HepG2 (cell line): ENCODE data around the gene ITGAE. TPM values are rescaled to one million over a fixed set of nuclear protein-coding genes. Genes with fewer than 3 reads are reported as not detected.

Experiments
- ATF7 ChIP-seq, 2 experiments: fragments of 450-650 bp in 1 of 2; sonication (generic) in 1 of 2; formaldehyde crosslinking in 1 of 2; IDR thresholded peaks; 2 replicates each; pipeline versions ENCODE4 v1.4.0 to v1.6.1; 2016 to 2020; ENCODE audit warnings: antibody characterized with exemption in 1 of 2, mild to moderate bottlenecking in 1 of 2, missing genetic modification reagents in 1 of 2
- BHLHE40 ChIP-seq: IDR thresholded peaks from 2 replicates; pipeline ENCODE4 v1.6.1; 2011; ENCODE audit warnings: low read length, improper control_type of control experiment
- GABPB1 ChIP-seq: IDR thresholded peaks from 2 replicates; pipeline ENCODE4 v1.6.1; 2016; ENCODE audit warnings: mild to moderate bottlenecking, missing genetic modification reagents, moderate library complexity, missing compliant biosample characterization
- GPN1 ChIP-seq: sonication (generic); formaldehyde crosslinking; IDR thresholded peaks from 2 replicates; pipeline ENCODE4 v1.5.1; 2020; ENCODE audit warnings: missing genetic modification reagents, borderline replicate concordance
- GTF2F1 ChIP-seq: fragments of 150-350 bp; IDR thresholded peaks from 2 replicates; pipeline ENCODE4 v1.6.1; 2014; ENCODE audit warnings: low read length
- KDM4B ChIP-seq: sonication (generic); formaldehyde crosslinking; IDR thresholded peaks from 2 replicates; pipeline ENCODE4 v1.4.0; 2020; ENCODE audit warnings: missing genetic modification reagents
- KMT2B ChIP-seq: IDR thresholded peaks from 2 replicates; pipeline ENCODE4 v1.6.1; 2016; ENCODE audit warnings: missing genetic modification reagents, missing compliant biosample characterization
- MAFG ChIP-seq: sonication (generic); formaldehyde crosslinking; IDR thresholded peaks from 2 replicates; pipeline ENCODE4 v1.5.1; 2020; ENCODE audit warnings: mild to moderate bottlenecking, missing genetic modification reagents
- SP2 ChIP-seq: sonication (generic); formaldehyde crosslinking; IDR thresholded peaks from 2 replicates; pipeline ENCODE4 v1.5.1; 2020; ENCODE audit warnings: mild to moderate bottlenecking, missing genetic modification reagents
- ZMYM4 ChIP-seq: sonication (generic); formaldehyde crosslinking; IDR thresholded peaks from 2 replicates; pipeline ENCODE4 v1.8.1; 2023; ENCODE audit warnings: mild to moderate bottlenecking, missing genetic modification reagents
- ZNF124 ChIP-seq: sonication (generic); formaldehyde crosslinking; IDR thresholded peaks from 2 replicates; pipeline ENCODE4 v1.4.0; 2020; ENCODE audit warnings: missing genetic modification reagents
- ZNF296 ChIP-seq: sonication (generic); formaldehyde crosslinking; conservative IDR thresholded peaks from 2 replicates; pipeline ENCODE4 v1.5.0; 2020; ENCODE audit warnings: mild to moderate bottlenecking, missing genetic modification reagents
- ZNF547 ChIP-seq: sonication (generic); formaldehyde crosslinking; IDR thresholded peaks from 2 replicates; pipeline ENCODE4 v1.5.1; 2020; ENCODE audit warnings: mild to moderate bottlenecking, missing genetic modification reagents
- ZNF777 ChIP-seq: sonication (generic); formaldehyde crosslinking; IDR thresholded peaks from 2 replicates; pipeline ENCODE4 v1.4.0; 2020; ENCODE audit warnings: missing genetic modification reagents
- polyA plus RNA-seq, 8 experiments: library from polyadenylated mRNA; depleted of rRNA in 3 of 8; stranded (reverse) in 7 of 8; unstranded in 1 of 8; fragments of >200 nt; fragmentation: Illumina TruSeq in 4 of 8; extraction: Trizol in 4 of 8; gene quantifications; 2 replicates each; pipeline versions ENCODE4 v1.2.1 to v1.2.3, GENCODE V29; 2011 to 2016; ENCODE audit warnings: low read depth in 4 of 8, missing spikeins in 1 of 8, mixed read lengths in 1 of 8; ENCODE audit not compliant: insufficient read depth in 1 of 8
- total RNA-seq, 5 experiments: library from RNA; depleted of rRNA; stranded (reverse); fragments of >200 nt; fragmentation: Illumina TruSeq; extraction: Trizol; gene quantifications; 2 replicates each; pipeline ENCODE4 v1.2.3, GENCODE V29; 2016; ENCODE audit warnings: low read depth in 1 of 5
- TF ChIP-seq, protein P1 (sequence below): sonication (generic); formaldehyde crosslinking; IDR thresholded peaks from 2 replicates; pipeline ENCODE4 v1.8.1; 2023; ENCODE audit warnings: mild to moderate bottlenecking, missing genetic modification reagents
- TF ChIP-seq, protein P2 (sequence below): sonication (generic); formaldehyde crosslinking; IDR thresholded peaks from 2 replicates; pipeline ENCODE4 v1.5.1; 2020; ENCODE audit warnings: mild to moderate bottlenecking, moderate library complexity, missing genetic modification reagents
- TF ChIP-seq, protein P3 (sequence below): IDR thresholded peaks from 2 replicates; pipeline ENCODE4 v1.6.1; 2016; ENCODE audit warnings: missing genetic modification reagents, missing compliant biosample characterization
- TF ChIP-seq, protein P4 (sequence below): sonication (generic); formaldehyde crosslinking; IDR thresholded peaks from 2 replicates; pipeline ENCODE4 v1.8.0; 2023; ENCODE audit warnings: mild to moderate bottlenecking, missing genetic modification reagents
- TF ChIP-seq, protein P5 (sequence below), 2 experiments: sonication (generic) in 1 of 2; formaldehyde crosslinking in 1 of 2; IDR thresholded peaks; 2 replicates each; pipeline versions ENCODE4 v1.6.1 to v1.9.0; 2014 to 2022; ENCODE audit warnings: antibody characterized with exemption in 1 of 2, borderline replicate concordance in 1 of 2, inconsistent platforms in 1 of 2, low read depth in 1 of 2, missing genetic modification reagents in 1 of 2

Gene ITGAE
- total and polyA plus RNA-seq, 2 of the 13 experiments (the other 11 are each of a cell fraction or from before 2014, with no cell fraction given), result 42.3 to 49.0 TPM

DNA sequence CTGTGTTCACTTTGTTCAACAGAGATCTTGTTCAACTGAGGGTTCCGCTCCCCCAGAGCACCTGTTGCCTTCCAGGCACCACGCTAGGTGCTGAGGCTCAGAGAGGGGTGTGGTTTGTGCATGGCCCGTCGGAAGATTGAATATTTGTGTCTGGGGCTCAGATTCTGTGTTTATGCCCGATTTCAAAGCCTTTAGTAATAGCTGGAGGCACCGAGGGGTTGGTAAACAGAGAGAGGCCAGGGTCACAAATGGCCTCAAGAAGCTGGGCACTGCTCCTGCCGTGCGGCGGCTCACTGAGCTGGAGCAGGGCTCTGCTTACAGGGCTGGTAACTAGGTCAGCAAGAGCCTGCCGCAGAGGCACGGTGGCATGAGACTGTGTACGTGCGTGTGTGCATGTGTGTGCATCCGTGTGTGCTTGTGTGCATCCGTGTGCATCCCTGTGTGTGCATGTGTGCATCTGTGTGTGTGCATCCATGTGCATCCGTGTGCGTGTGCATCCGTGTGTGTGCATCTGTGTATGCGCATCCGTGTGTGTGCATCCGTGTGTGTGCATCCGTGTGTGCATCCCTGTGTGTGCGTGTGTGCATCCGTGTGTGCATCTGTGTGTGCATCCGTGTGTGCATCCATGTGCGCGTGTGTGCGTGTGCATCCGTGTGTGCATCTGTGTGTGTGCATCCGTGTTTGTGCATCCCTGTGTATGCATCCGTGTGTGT is 5.4 kb downstream of the ITGAE start (continued):
- TF ChIP-seq, protein P1, sequence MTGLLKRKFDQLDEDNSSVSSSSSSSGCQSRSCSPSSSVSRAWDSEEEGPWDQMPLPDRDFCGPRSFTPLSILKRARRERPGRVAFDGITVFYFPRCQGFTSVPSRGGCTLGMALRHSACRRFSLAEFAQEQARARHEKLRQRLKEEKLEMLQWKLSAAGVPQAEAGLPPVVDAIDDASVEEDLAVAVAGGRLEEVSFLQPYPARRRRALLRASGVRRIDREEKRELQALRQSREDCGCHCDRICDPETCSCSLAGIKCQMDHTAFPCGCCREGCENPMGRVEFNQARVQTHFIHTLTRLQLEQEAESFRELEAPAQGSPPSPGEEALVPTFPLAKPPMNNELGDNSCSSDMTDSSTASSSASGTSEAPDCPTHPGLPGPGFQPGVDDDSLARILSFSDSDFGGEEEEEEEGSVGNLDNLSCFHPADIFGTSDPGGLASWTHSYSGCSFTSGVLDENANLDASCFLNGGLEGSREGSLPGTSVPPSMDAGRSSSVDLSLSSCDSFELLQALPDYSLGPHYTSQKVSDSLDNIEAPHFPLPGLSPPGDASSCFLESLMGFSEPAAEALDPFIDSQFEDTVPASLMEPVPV (CRISPR knock-in tag), result no peak
- TF ChIP-seq, protein P2, sequence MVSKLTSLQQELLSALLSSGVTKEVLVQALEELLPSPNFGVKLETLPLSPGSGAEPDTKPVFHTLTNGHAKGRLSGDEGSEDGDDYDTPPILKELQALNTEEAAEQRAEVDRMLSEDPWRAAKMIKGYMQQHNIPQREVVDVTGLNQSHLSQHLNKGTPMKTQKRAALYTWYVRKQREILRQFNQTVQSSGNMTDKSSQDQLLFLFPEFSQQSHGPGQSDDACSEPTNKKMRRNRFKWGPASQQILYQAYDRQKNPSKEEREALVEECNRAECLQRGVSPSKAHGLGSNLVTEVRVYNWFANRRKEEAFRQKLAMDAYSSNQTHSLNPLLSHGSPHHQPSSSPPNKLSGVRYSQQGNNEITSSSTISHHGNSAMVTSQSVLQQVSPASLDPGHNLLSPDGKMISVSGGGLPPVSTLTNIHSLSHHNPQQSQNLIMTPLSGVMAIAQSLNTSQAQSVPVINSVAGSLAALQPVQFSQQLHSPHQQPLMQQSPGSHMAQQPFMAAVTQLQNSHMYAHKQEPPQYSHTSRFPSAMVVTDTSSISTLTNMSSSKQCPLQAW (CRISPR knock-in tag), result peak; percentile 78
- TF ChIP-seq, protein P3, sequence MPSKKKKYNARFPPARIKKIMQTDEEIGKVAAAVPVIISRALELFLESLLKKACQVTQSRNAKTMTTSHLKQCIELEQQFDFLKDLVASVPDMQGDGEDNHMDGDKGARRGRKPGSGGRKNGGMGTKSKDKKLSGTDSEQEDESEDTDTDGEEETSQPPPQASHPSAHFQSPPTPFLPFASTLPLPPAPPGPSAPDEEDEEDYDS (CRISPR knock-in tag), result no peak
- TF ChIP-seq ZNF547 (CRISPR knock-in tag), result 0 out of 2 replicates have a peak, but pooled peaks have one; percentile 3
- peak; percentile 43; the same call in 1 of the 2 replicates for TF ChIP-seq ZNF777 (CRISPR knock-in tag)
- TF ChIP-seq, protein P4, sequence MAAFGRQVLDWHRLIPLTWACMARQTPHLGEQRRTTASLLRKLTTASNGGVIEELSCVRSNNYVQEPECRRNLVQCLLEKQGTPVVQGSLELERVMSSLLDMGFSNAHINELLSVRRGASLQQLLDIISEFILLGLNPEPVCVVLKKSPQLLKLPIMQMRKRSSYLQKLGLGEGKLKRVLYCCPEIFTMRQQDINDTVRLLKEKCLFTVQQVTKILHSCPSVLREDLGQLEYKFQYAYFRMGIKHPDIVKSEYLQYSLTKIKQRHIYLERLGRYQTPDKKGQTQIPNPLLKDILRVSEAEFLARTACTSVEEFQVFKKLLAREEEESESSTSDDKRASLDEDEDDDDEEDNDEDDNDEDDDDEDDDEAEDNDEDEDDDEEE (CRISPR knock-in tag), result no peak
- TF ChIP-seq ATF7 (IDR thresholded peaks at IDR 0.05), result no peak
- no peak for TF ChIP-seq ATF7 (CRISPR knock-in tag; IDR thresholded peaks at IDR 0.05)
- TF ChIP-seq, protein P5, sequence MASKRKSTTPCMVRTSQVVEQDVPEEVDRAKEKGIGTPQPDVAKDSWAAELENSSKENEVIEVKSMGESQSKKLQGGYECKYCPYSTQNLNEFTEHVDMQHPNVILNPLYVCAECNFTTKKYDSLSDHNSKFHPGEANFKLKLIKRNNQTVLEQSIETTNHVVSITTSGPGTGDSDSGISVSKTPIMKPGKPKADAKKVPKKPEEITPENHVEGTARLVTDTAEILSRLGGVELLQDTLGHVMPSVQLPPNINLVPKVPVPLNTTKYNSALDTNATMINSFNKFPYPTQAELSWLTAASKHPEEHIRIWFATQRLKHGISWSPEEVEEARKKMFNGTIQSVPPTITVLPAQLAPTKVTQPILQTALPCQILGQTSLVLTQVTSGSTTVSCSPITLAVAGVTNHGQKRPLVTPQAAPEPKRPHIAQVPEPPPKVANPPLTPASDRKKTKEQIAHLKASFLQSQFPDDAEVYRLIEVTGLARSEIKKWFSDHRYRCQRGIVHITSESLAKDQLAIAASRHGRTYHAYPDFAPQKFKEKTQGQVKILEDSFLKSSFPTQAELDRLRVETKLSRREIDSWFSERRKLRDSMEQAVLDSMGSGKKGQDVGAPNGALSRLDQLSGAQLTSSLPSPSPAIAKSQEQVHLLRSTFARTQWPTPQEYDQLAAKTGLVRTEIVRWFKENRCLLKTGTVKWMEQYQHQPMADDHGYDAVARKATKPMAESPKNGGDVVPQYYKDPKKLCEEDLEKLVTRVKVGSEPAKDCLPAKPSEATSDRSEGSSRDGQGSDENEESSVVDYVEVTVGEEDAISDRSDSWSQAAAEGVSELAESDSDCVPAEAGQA (IDR thresholded peaks at IDR 0.05; ENCODE audit: low read depth), result no peak; the same call in 1 of the 2 replicates
- TF ChIP-seq, protein P5 (CRISPR knock-in tag; IDR thresholded peaks at IDR 0.05; ENCODE audit: borderline replicate concordance), result no peak
- no peak for TF ChIP-seq GTF2F1
- peak; percentile 49; the same call in 1 of the 2 replicates for TF ChIP-seq ZMYM4 (CRISPR knock-in tag)
- no peak for TF ChIP-seq GABPB1 (CRISPR knock-in tag)
- TF ChIP-seq ZNF124, result no peak
- TF ChIP-seq MAFG (CRISPR knock-in tag), result no peak
- TF ChIP-seq SP2 (CRISPR knock-in tag), result no peak
- no peak for TF ChIP-seq GPN1 (CRISPR knock-in tag)
- TF ChIP-seq KDM4B (CRISPR knock-in tag), result no peak
- 0 out of 2 replicates have a peak, but pooled peaks have one; percentile 16 for TF ChIP-seq KMT2B (CRISPR knock-in tag)
- no peak for TF ChIP-seq ZNF296
- no peak for TF ChIP-seq BHLHE40
